ENCODE results near the gene GOT1.

The GOT1 gene

GRCh38 chr10:99460070-99460469 is 29.6 kb upstream of the GOT1 start:
- no peak overlapping the region for H3K4me3 ChIP-seq (ENCODE audit: low read depth, low read length)
- no peak for DNase-seq (ENCODE audit: low read depth)
- no peak for TF ChIP-seq POLR2A (IDR thresholded peaks at IDR 0.05; ENCODE audit: extremely low read depth, insufficient read length)
- no peak for TF ChIP-seq MYC (IDR thresholded peaks at IDR 0.05; ENCODE audit: low read depth, low read length)
- no peak for TF ChIP-seq MAX (IDR thresholded peaks at IDR 0.05; ENCODE audit: low read depth, low read length)
- TF ChIP-seq CTCF (IDR thresholded peaks at IDR 0.05; ENCODE audit: low read depth, low read length): no peak

- TF ChIP-seq POLR2A (IDR thresholded peaks at IDR 0.05; ENCODE audit: extremely low read depth, insufficient read length) (no peak), CTCF (IDR thresholded peaks at IDR 0.05; ENCODE audit: low read depth, low read length) (no peak), MYC (IDR thresholded peaks at IDR 0.05; ENCODE audit: low read depth, low read length) (no peak), MAX (IDR thresholded peaks at IDR 0.05; ENCODE audit: low read depth, low read length) (no peak)
Measured at GRCh38 chr10:99459217-99459616, 28.8 kb upstream of the GOT1 start.

GRCh38 chr10:99457813-99458212 is 27.4 kb upstream of the GOT1 start:
- no peak overlapping the region for H3K4me3 ChIP-seq (ENCODE audit: low read depth, low read length)
- TF ChIP-seq MAX (IDR thresholded peaks at IDR 0.05; ENCODE audit: low read depth, low read length) (no peak), MYC (IDR thresholded peaks at IDR 0.05; ENCODE audit: low read depth, low read length) (no peak), CTCF (IDR thresholded peaks at IDR 0.05; ENCODE audit: low read depth, low read length) (no peak), POLR2A (IDR thresholded peaks at IDR 0.05; ENCODE audit: extremely low read depth, insufficient read length) (no peak)
- no peak for DNase-seq (ENCODE audit: low read depth)

More at GRCh38 chr10:99459217-99459616, 28.8 kb upstream of the GOT1 start:
- DNase-seq (ENCODE audit: low read depth): no peak
- no peak overlapping the region for H3K4me3 ChIP-seq (ENCODE audit: low read depth, low read length)

- no peak overlapping the region for H3K4me3 ChIP-seq (ENCODE audit: low read depth, low read length)
- no peak for DNase-seq (ENCODE audit: low read depth)
- TF ChIP-seq MYC (IDR thresholded peaks at IDR 0.05; ENCODE audit: low read depth, low read length): no peak
- TF ChIP-seq CTCF (IDR thresholded peaks at IDR 0.05; ENCODE audit: low read depth, low read length): no peak
- TF ChIP-seq POLR2A (IDR thresholded peaks at IDR 0.05; ENCODE audit: extremely low read depth, insufficient read length): no peak
- no peak for TF ChIP-seq MAX (IDR thresholded peaks at IDR 0.05; ENCODE audit: low read depth, low read length)
Measured at GRCh38 chr10:99456931-99457288, 26.5 kb upstream of the GOT1 start.

- H3K4me3 ChIP-seq (ENCODE audit: low read depth, low read length): no peak overlapping the region
- no peak for TF ChIP-seq MYC (IDR thresholded peaks at IDR 0.05; ENCODE audit: low read depth, low read length)
- TF ChIP-seq CTCF (IDR thresholded peaks at IDR 0.05; ENCODE audit: low read depth, low read length): no peak
- TF ChIP-seq POLR2A (IDR thresholded peaks at IDR 0.05; ENCODE audit: extremely low read depth, insufficient read length): no peak
- TF ChIP-seq MAX (IDR thresholded peaks at IDR 0.05; ENCODE audit: low read depth, low read length): no peak
- DNase-seq (ENCODE audit: low read depth): no peak
Measured at GRCh38 chr10:99456207-99456930, 25.9 kb upstream of the GOT1 start.
